Lower leg skin (tissue), 3 donors: ENCODE results near the gene PNPLA4.

Experiments used
- CTCF ChIP-seq, 3 donors: fragments of 450-650 bp; IDR thresholded peaks; one replicate each; pipeline ENCODE4 v1.5.1; 2016; ENCODE audit warnings: antibody characterized with exemption in 3 of 3, mild to moderate bottlenecking in 3 of 3, moderate library complexity in 2 of 3
- POLR2A ChIP-seq, 2 donors: fragments of 450-650 bp; IDR thresholded peaks; one replicate each; pipeline ENCODE4 v1.6.1; 2016 to 2017; ENCODE audit warnings: antibody characterized with exemption in 2 of 2, mild to moderate bottlenecking in 1 of 2, moderate library complexity in 1 of 2

GRCh38 chrX:7872042-7872441, 55.2 kb downstream of the PNPLA4 start:
- TF ChIP-seq CTCF (IDR thresholded peaks at IDR 0.05) = no peak
- no peak for TF ChIP-seq POLR2A (IDR thresholded peaks at IDR 0.05)
